Brain microvascular endothelial cell (primary cell): ENCODE data around the gene CYFIP1.
A peak's percentile ranks its signal among the peaks of the same experiment; 100 is the strongest.

Experiments used
- DNase-seq: peaks from one replicate; pipeline ENCODE4 v3.0.0-alpha.2; 2020
- H3K27ac ChIP-seq: fragments of 250-450 bp; sonication (Bioruptor Pico); 2 replicates; pipeline ENCODE4 v1.5.1; 2020; ENCODE audit warnings: mild to moderate bottlenecking, moderate library complexity
- H3K27me3 ChIP-seq: fragments of 250-450 bp; sonication (Bioruptor Pico); replicated peaks from 2 replicates; pipeline ENCODE4 v1.5.1; 2020; ENCODE audit warnings: mild to moderate bottlenecking
- H3K36me3 ChIP-seq: fragments of 250-450 bp; sonication (Bioruptor Pico); replicated peaks from 2 replicates; pipeline ENCODE4 v1.5.1; 2020; ENCODE audit warnings: mild to moderate bottlenecking
- H3K4me3 ChIP-seq: 2 replicates; pipeline ENCODE4 v1.5.1; 2011; ENCODE audit warnings: low read depth, mild to moderate bottlenecking, control low read depth, low read length, moderate library complexity
- in situ Hi-C: cut with HindIII; loops from 2 replicates; pipeline ENCODE4 v1.10.0; 2017; ENCODE audit warnings: low sequenced_read_pairs, low pct_ligation_motif_present
- TF ChIP-seq, protein P1 (sequence below): IDR thresholded peaks from 2 replicates; pipeline ENCODE4 v1.5.1; 2011; ENCODE audit warnings: low read depth, mild to moderate bottlenecking, moderate library complexity, low read length, control low read depth, inconsistent platforms; ENCODE audit errors: missing control alignments

Gene CYFIP1

DNA sequence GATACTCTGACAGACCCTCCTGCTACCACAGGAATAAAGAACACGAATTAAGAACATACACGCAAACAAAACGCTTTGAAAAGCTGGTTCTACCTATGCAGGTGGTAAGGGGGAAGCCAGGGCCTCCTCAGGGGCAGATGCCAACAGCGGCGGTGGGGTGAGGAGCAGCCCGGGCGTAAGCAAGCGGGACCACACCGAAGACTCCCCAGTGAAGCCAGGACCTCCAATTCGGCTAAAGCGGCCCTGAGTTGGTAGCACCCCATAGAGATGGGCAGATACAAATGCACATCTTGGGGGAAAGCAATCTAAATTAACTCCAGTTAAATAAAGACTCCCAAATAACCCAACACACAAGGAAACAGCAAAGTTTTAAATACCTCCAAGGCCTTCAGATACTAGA is 109.3 kb downstream of the CYFIP1 start:
- DNase-seq, result no peak
- H3K36me3 ChIP-seq, result peaks cover 51% of the 10 kb centered on the region
- H3K27me3 ChIP-seq, result no peaks in the 10 kb centered on the region
- no peak overlapping the region for H3K27ac ChIP-seq
- H3K4me3 ChIP-seq, result no peak overlapping the region
- in situ Hi-C loops, result no loop called here
- TF ChIP-seq, protein P1, sequence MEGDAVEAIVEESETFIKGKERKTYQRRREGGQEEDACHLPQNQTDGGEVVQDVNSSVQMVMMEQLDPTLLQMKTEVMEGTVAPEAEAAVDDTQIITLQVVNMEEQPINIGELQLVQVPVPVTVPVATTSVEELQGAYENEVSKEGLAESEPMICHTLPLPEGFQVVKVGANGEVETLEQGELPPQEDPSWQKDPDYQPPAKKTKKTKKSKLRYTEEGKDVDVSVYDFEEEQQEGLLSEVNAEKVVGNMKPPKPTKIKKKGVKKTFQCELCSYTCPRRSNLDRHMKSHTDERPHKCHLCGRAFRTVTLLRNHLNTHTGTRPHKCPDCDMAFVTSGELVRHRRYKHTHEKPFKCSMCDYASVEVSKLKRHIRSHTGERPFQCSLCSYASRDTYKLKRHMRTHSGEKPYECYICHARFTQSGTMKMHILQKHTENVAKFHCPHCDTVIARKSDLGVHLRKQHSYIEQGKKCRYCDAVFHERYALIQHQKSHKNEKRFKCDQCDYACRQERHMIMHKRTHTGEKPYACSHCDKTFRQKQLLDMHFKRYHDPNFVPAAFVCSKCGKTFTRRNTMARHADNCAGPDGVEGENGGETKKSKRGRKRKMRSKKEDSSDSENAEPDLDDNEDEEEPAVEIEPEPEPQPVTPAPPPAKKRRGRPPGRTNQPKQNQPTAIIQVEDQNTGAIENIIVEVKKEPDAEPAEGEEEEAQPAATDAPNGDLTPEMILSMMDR, result no peak

DNA sequence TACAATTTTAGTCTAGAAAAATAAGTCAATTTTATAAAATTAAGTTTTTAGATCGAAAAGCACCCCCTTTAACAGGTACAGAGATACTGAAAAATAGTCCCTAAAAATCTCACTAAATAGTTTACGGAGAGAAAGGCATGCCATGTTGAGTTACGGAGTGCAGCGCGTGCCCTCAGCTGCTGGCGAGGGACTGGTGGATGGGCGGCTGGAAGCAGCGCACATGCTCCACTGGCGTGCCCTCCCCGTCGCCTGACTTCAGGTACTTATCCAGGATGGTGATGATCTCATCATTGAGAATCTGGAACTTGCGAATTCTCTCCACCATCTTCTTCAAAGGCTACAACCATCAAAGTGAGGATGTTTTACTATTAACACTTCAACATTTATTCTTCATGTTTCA is 110.3 kb downstream of the CYFIP1 start:
- H3K36me3 ChIP-seq, result peaks cover 53% of the 10 kb centered on the region
- DNase-seq, result no peak
- TF ChIP-seq, protein P1, result no peak
- no peak overlapping the region for H3K27ac ChIP-seq
- in situ Hi-C loops, result no loop called here
- no peak overlapping the region for H3K4me3 ChIP-seq
- H3K27me3 ChIP-seq, result no peaks in the 10 kb centered on the region

DNA sequence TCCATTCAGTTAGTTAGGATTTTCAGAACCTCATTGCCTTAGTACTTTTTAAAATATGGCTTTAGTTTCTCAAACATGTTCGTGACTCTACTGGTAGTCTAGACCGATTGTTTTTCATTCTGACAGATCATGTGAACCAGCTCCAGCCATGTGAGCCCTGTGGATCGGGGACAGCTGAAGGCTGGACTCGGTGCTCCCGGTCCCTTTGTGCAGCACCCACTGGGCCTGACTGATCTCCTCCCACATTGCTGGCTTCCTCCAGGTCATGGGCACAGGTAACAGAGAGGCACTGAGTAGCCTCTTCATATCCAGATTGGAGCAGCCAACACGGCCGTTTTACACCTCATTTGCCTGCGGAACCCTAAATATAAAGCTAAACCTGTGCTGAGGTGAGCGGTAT is 111.2 kb downstream of the CYFIP1 start:
- Histone ChIP-seq H3K27ac (no peak overlapping the region), H3K4me3 (no peak overlapping the region), H3K27me3 (no peaks in the 10 kb centered on the region), H3K36me3 (peaks cover 59% of the 10 kb centered on the region)
- TF ChIP-seq, protein P1, result no peak
- in situ Hi-C loops, result no loop called here
- no peak for DNase-seq

DNA sequence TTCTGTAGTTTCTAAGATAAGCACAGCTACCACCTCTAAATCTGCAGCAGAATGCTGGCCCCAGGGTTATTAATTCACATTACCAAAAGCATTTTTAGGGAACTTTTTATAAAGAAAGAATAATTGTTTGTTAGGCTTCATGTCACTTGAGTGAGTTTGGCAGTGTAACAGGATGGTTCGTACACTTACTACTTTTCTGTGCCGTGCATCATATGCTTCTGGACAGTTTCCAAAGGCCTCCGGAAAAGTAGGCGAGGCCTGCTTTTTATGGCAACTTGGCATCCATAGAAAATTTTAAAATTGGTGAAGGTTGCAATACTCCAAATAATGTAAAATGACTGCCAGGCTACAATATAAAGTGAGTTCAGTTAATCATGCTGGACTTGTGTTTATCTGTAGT is 111.7 kb downstream of the CYFIP1 start:
- peaks cover 55% of the 10 kb centered on the region for H3K36me3 ChIP-seq

DNA sequence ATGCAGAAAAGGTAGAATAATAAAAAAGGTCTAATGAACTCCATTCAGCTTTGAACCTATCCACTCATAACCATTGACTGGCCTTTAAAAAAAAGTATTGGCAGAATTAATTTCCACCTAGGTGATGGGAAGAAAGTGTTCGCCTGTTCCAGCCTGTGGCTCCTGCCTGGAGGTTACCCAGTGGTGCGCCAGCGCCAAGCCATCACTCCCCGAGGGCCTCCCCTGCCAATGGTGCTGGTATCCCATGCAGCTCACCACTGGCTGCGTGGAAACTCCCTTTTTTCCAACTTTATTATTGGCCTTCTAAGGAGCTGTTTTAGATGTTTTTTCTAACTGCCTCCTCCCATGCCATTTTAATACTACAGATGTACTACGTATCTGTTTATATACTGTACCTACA is 112.3 kb downstream of the CYFIP1 start:
- no peak for DNase-seq
- TF ChIP-seq, protein P1, result no peak
- H3K36me3 ChIP-seq, result peaks cover 51% of the 10 kb centered on the region

More for the DNA sequence above, 111.7 kb downstream of the CYFIP1 start:
- no peak for DNase-seq
- in situ Hi-C loops, result no loop called here
- Histone ChIP-seq H3K4me3 (no peak overlapping the region), H3K27ac (no peak overlapping the region), H3K27me3 (no peaks in the 10 kb centered on the region)
- TF ChIP-seq, protein P1, result no peak

DNA sequence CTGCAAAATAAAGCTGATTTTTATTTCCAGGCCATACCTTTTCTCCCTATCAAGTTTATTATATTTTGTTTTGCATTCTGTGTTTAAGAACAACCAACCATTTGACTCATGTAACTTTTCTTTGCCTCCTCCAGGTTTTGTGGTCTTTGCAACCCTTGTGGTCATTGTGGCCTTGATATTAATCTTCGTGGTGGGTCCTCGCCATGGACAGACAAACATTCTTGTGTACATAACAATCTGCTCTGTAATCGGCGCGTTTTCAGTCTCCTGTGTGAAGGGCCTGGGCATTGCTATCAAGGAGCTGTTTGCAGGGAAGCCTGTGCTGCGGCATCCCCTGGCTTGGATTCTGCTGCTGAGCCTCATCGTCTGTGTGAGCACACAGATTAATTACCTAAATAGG is 114.1 kb downstream of the CYFIP1 start:
- TF ChIP-seq, protein P1, result no peak
- H3K27me3 ChIP-seq, result no peaks in the 10 kb centered on the region
- no peak overlapping the region for H3K27ac ChIP-seq
- peak; percentile 74 for DNase-seq
- in situ Hi-C loops, result no loop called here
- H3K36me3 ChIP-seq, result peaks cover 38% of the 10 kb centered on the region
- no peak overlapping the region for H3K4me3 ChIP-seq

More for the DNA sequence above, 112.3 kb downstream of the CYFIP1 start:
- in situ Hi-C loops, result no loop called here
- Histone ChIP-seq H3K27me3 (no peaks in the 10 kb centered on the region), H3K27ac (no peak overlapping the region), H3K4me3 (no peak overlapping the region)
